Panc1 (cell line): Measurements from ENCODE around the gene ZNF764.

Experiments used
- CTCF ChIP-seq: fragments of 450-650 bp; IDR thresholded peaks from 2 replicates; pipeline ENCODE4 v1.5.1; 2017; ENCODE audit warnings: mild to moderate bottlenecking
- POLR2AphosphoS5 ChIP-seq: IDR thresholded peaks from 2 replicates; pipeline ENCODE4 v1.6.1; 2012; ENCODE audit warnings: mild to moderate bottlenecking, low read depth, low read length, moderate library complexity
- REST ChIP-seq, 2 experiments: IDR thresholded peaks; 2 replicates each; pipeline ENCODE4 v1.6.1; 2011 to 2012; ENCODE audit warnings: low read depth in 2 of 2, control low read depth in 1 of 2, low read length in 1 of 2, mild to moderate bottlenecking in 1 of 2, moderate library complexity in 1 of 2; ENCODE audit not compliant: insufficient read depth in 1 of 2
- SIN3A ChIP-seq: IDR thresholded peaks from 2 replicates; pipeline ENCODE4 v1.6.1; 2012; ENCODE audit warnings: low read depth, mild to moderate bottlenecking, low read length, moderate library complexity, borderline replicate concordance; ENCODE audit not compliant: insufficient read depth

DNA sequence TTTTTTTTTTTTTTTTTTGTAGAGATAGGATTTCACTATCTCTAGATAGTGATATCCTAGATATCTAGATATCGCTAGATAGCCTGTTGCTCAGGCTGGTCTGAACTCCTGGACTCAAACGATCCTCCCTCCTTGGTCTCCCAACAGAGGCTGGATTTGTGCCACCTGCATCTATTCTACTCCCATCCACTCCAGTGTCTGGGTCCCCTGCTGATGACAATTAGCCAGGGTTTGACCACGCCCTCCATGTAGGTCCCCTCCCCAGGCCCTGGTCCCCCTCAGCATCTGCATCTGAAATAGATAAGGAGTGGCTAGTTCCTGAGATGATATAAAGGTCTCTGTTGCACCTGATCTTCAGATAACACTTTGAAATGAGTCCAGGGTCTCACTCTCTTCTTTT lies 11.1 kb upstream of the ZNF764 start:
- TF ChIP-seq POLR2AphosphoS5 (no peak), CTCF (no peak), SIN3A (no peak), REST (IDR thresholded peaks at IDR 0.05; ENCODE audit: insufficient read depth in 1 of 2, low read depth in 2 of 2, low read length in 1 of 2) (no peak)
